Tibial artery (tissue), 4 donors: ENCODE results near the gene ZNF333.

Source experiments
- DNase-seq, 2 donors: peaks; one replicate each; pipeline ENCODE4 v3.0.0-alpha.2; 2019
- H3K27ac ChIP-seq, 2 donors: fragments of 200-600 bp; sonication (generic) in 1 of 2; 1 replicate in 1 of 2; 2 replicates in 1 of 2; pipeline ENCODE4 v1.5.1; 2018 to 2019; ENCODE audit warnings: mild to moderate bottlenecking in 1 of 2
- H3K27me3 ChIP-seq, 2 donors: fragments of 200-600 bp; sonication (generic) in 1 of 2; one replicate each; pipeline versions ENCODE4 v1.5.1 to v1.6.0; 2016 to 2019
- H3K36me3 ChIP-seq, 3 donors: fragments of 200-600 bp; sonication (generic) in 2 of 3; one replicate each; pipeline ENCODE4 v1.5.1; 2016 to 2019; ENCODE audit warnings: mild to moderate bottlenecking in 2 of 3
- H3K4me1 ChIP-seq, 4 donors: fragments of 200-600 bp; sonication (generic) in 2 of 4; 1 replicate in 3 of 4; 2 replicates in 1 of 4; pipeline ENCODE4 v1.5.1; 2016 to 2019
- H3K4me3 ChIP-seq, 2 donors: fragments of 200-600 bp; sonication (generic) in 1 of 2; 1 replicate in 1 of 2; 2 replicates in 1 of 2; pipeline ENCODE4 v1.5.1; 2018 to 2019; ENCODE audit warnings: mild to moderate bottlenecking in 2 of 2
- H3K9me3 ChIP-seq, 3 donors: fragments of 200-600 bp; sonication (generic) in 1 of 3; one replicate each; pipeline ENCODE4 v1.5.1; 2016 to 2019
- CTCF ChIP-seq, 2 experiments: fragments of 200-600 bp in 1 of 2; fragments of 450-650 bp in 1 of 2; IDR thresholded peaks; one replicate each; pipeline ENCODE4 v1.5.1; 2017 to 2019; ENCODE audit warnings: antibody characterized with exemption in 2 of 2, mild to moderate bottlenecking in 1 of 2, moderate library complexity in 1 of 2
- intact Hi-C: fragments of 100-400 bp; cut with DNase I; formaldehyde crosslinking; loops from one replicate; pipeline ENCODE4 v1.15.0; 2023; ENCODE audit warnings: low total_unique reads

ZNF333 gene

GRCh38 chr19:14715841-14716240 is 26.0 kb downstream of the ZNF333 start:
- intact Hi-C loops, result no loop called here
- Histone ChIP-seq H3K4me3 (no peak overlapping the region), H3K4me1 (no peaks in the 10 kb centered on the region), H3K9me3 (peaks cover 23 to 94% (median 79%) of the 10 kb centered on the region in 3 donors), H3K27me3 (no peaks in the 10 kb centered on the region), H3K27ac (no peak overlapping the region), H3K36me3 (peaks cover 100% of the 10 kb centered on the region in 3 donors)
- no peak for TF ChIP-seq CTCF (IDR thresholded peaks at IDR 0.05)
- no peak for DNase-seq

GRCh38 chr19:14718522-14719116 is 28.8 kb downstream of the ZNF333 start:
- Histone ChIP-seq H3K4me1 (no peaks in the 10 kb centered on the region), H3K9me3 (peaks cover 29 to 99% (median 94%) of the 10 kb centered on the region in 3 donors), H3K4me3 (no peak overlapping the region), H3K36me3 (peaks cover 99 to 100% (median 100%) of the 10 kb centered on the region in 3 donors), H3K27ac (no peak overlapping the region), H3K27me3 (no peaks in the 10 kb centered on the region)
- intact Hi-C loops, result no loop called here
- no peak for DNase-seq
- TF ChIP-seq CTCF (IDR thresholded peaks at IDR 0.05), result no peak

- no peaks in the 10 kb centered on the region for H3K4me1 ChIP-seq
- no peak for DNase-seq
- peaks cover 98 to 100% (median 100%) of the 10 kb centered on the region in 3 donors for H3K36me3 ChIP-seq
- no peak for TF ChIP-seq CTCF (IDR thresholded peaks at IDR 0.05)
- H3K9me3 ChIP-seq, result peaks cover 29 to 99% (median 94%) of the 10 kb centered on the region in 3 donors
- no peak overlapping the region for H3K27ac ChIP-seq
- no peaks in the 10 kb centered on the region for H3K27me3 ChIP-seq
- intact Hi-C loops, result no loop called here
- H3K4me3 ChIP-seq, result no peak overlapping the region
These were observed 29.3 kb downstream of the ZNF333 start for GRCh38 chr19:14719162-14719561.

- Histone ChIP-seq H3K4me3 (no peak overlapping the region), H3K27me3 (no peaks in the 10 kb centered on the region), H3K36me3 (peaks cover 72 to 76% (median 72%) of the 10 kb centered on the region in 3 donors), H3K27ac (no peak overlapping the region), H3K4me1 (no peaks in the 10 kb centered on the region), H3K9me3 (peaks cover 25 to 97% (median 90%) of the 10 kb centered on the region in 3 donors)
- no peak for DNase-seq
- intact Hi-C loops, result no loop called here
- no peak for TF ChIP-seq CTCF (IDR thresholded peaks at IDR 0.05)
These were observed 32.3 kb downstream of the ZNF333 start for GRCh38 chr19:14722127-14722526.

GRCh38 chr19:14728595-14728994 is 38.7 kb downstream of the ZNF333 start:
- no peaks in the 10 kb centered on the region for H3K27me3 ChIP-seq
- intact Hi-C loops, result no loop called here

More at GRCh38 chr19:14728595-14728994, 38.7 kb downstream of the ZNF333 start:
- no peak for DNase-seq
- no peak overlapping the region for H3K27ac ChIP-seq
- peaks cover 7 to 89% (median 60%) of the 10 kb centered on the region in 3 donors for H3K9me3 ChIP-seq
- peaks cover 7 to 12% (median 8%) of the 10 kb centered on the region in 3 donors for H3K36me3 ChIP-seq
- H3K4me3 ChIP-seq, result no peak overlapping the region
- no peaks in the 10 kb centered on the region for H3K4me1 ChIP-seq
- no peak for TF ChIP-seq CTCF (IDR thresholded peaks at IDR 0.05)
